Ishikawa (cell line): ENCODE results near the gene IGFBP2.

Experiments used
- CEBPB ChIP-seq: IDR thresholded peaks from 2 replicates; pipeline ENCODE4 v1.6.1; 2012
- CREB1 ChIP-seq: IDR thresholded peaks from 2 replicates; pipeline ENCODE4 v1.6.1; 2012; ENCODE audit warnings: low read depth
- EGR1 ChIP-seq: IDR thresholded peaks from 2 replicates; pipeline ENCODE4 v1.6.1; 2012
- EP300 ChIP-seq: IDR thresholded peaks from 2 replicates; pipeline ENCODE4 v1.6.1; 2012; ENCODE audit warnings: borderline replicate concordance
- FOXM1 ChIP-seq: IDR thresholded peaks from 2 replicates; pipeline ENCODE4 v1.6.1; 2012; ENCODE audit warnings: low read depth, borderline replicate concordance
- NFIC ChIP-seq: IDR thresholded peaks from 2 replicates; pipeline ENCODE4 v1.6.1; 2012
- RAD21 ChIP-seq: IDR thresholded peaks from 2 replicates; pipeline ENCODE4 v1.6.1; 2012; ENCODE audit warnings: low read depth
- TAF1 ChIP-seq: IDR thresholded peaks from 2 replicates; pipeline ENCODE4 v1.6.1; 2012; ENCODE audit warnings: low read depth, mild to moderate bottlenecking
- TCF12 ChIP-seq: IDR thresholded peaks from 2 replicates; pipeline ENCODE4 v1.6.1; 2012; ENCODE audit warnings: low read depth
- TEAD4 ChIP-seq: IDR thresholded peaks from 2 replicates; pipeline ENCODE4 v1.6.1; 2012
- YY1 ChIP-seq: IDR thresholded peaks from 2 replicates; pipeline ENCODE4 v1.6.1; 2012; ENCODE audit warnings: low read depth
- ZBTB7A ChIP-seq: IDR thresholded peaks from 2 replicates; pipeline ENCODE4 v1.6.1; 2012; ENCODE audit warnings: low read depth
- TF ChIP-seq, protein P1 (sequence below): IDR thresholded peaks from 2 replicates; pipeline ENCODE4 v1.6.1; 2012
- TF ChIP-seq, protein P2 (sequence below): IDR thresholded peaks from 2 replicates; pipeline ENCODE4 v1.6.1; 2012; ENCODE audit warnings: low read depth, mild to moderate bottlenecking
- TF ChIP-seq, protein P3 (sequence below): IDR thresholded peaks from 2 replicates; pipeline ENCODE4 v1.6.1; 2012

Gene IGFBP2

DNA sequence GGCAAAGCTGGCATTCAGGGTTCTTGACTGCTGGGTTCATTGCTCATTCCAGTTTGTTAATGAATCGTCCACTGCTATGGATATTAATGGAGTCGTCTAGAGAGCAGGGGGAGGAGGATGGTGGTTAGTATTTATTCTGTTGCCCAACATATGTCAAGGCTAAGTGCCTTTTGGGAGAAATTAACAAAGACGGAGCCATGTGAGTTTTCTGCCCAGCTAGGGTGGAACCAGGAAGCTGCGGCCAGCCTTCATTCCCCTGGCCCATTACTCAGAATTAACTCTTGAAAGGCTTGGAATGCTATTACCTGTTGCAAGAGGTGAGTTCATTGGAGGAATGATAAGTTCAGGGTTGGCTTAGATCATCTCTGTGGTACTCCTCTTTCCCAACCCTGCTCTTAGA is 19.3 kb downstream of the IGFBP2 start:
- no peak for TF ChIP-seq TCF12
- TF ChIP-seq NFIC, result no peak
- TF ChIP-seq YY1, result no peak
- TF ChIP-seq, protein P1, sequence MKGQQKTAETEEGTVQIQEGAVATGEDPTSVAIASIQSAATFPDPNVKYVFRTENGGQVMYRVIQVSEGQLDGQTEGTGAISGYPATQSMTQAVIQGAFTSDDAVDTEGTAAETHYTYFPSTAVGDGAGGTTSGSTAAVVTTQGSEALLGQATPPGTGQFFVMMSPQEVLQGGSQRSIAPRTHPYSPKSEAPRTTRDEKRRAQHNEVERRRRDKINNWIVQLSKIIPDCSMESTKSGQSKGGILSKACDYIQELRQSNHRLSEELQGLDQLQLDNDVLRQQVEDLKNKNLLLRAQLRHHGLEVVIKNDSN, result no peak
- no peak for TF ChIP-seq RAD21

DNA sequence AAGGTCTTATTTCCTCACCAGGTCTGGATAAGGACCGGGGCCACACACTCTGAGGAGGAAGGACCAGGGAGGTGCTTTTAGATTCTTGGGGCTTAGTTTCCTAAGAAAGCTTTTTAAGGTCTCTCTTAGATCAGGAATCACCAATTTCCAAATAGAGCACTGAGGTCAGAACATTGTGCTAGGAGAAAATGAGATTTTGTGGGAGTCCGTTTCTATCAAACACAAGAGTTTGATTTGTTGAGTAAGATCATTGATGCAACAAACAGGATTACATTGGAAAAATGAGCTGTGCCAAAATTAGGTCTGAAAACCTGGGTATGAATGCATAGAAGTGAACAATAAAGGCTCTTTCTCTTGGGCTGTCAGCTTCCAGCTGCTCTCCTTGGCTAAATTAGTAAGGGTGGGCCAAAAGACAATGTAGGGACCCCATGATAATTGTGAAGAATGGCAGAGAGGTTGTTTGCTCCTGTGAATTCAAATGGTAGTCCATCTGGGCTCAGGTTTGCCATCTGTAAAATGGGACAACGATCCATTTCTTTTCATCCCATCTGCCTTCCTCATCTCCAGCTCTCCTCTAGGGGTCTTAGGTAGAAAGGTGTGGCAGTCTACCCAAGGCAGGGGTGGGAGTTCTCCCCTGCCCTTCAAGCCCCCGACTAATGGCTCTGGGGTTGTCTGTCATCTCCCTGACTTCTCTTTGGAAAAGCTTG is 20.0 kb downstream of the IGFBP2 start:
- TF ChIP-seq RAD21, result no peak
- TF ChIP-seq NFIC, result no peak
- TF ChIP-seq EP300, result no peak
- no peak for TF ChIP-seq YY1
- no peak for TF ChIP-seq CEBPB
- TF ChIP-seq TAF1, result no peak
- TF ChIP-seq ZBTB7A, result no peak
- TF ChIP-seq, protein P1, result no peak
- TF ChIP-seq, protein P2, sequence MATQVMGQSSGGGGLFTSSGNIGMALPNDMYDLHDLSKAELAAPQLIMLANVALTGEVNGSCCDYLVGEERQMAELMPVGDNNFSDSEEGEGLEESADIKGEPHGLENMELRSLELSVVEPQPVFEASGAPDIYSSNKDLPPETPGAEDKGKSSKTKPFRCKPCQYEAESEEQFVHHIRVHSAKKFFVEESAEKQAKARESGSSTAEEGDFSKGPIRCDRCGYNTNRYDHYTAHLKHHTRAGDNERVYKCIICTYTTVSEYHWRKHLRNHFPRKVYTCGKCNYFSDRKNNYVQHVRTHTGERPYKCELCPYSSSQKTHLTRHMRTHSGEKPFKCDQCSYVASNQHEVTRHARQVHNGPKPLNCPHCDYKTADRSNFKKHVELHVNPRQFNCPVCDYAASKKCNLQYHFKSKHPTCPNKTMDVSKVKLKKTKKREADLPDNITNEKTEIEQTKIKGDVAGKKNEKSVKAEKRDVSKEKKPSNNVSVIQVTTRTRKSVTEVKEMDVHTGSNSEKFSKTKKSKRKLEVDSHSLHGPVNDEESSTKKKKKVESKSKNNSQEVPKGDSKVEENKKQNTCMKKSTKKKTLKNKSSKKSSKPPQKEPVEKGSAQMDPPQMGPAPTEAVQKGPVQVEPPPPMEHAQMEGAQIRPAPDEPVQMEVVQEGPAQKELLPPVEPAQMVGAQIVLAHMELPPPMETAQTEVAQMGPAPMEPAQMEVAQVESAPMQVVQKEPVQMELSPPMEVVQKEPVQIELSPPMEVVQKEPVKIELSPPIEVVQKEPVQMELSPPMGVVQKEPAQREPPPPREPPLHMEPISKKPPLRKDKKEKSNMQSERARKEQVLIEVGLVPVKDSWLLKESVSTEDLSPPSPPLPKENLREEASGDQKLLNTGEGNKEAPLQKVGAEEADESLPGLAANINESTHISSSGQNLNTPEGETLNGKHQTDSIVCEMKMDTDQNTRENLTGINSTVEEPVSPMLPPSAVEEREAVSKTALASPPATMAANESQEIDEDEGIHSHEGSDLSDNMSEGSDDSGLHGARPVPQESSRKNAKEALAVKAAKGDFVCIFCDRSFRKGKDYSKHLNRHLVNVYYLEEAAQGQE, result no peak
- TF ChIP-seq TEAD4, result no peak
- TF ChIP-seq FOXM1, result no peak
- TF ChIP-seq CREB1, result no peak
- TF ChIP-seq TCF12, result no peak
- TF ChIP-seq, protein P3, sequence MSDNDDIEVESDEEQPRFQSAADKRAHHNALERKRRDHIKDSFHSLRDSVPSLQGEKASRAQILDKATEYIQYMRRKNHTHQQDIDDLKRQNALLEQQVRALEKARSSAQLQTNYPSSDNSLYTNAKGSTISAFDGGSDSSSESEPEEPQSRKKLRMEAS, result no peak
- TF ChIP-seq EGR1, result no peak

DNA sequence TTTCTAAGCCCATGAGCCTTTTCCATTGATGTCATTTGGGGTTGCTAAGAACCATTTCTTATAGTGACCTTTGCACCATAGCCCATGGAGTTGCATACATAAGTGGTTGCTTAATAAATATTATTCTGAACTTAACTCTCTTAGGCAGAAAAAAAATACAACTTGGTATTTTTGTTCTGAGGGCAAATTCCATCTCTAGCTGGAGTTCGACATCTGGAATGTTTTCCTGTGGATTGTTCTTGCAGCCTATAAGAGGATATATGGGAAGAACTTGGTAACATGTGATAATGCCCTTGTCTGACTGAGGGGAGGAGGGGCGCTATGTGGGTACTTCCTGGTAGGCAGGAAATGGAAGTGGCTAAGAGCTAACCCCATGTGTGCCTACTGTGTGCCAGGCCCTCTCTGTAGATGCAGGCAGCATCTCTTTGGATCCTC is 20.7 kb downstream of the IGFBP2 start:
- TF ChIP-seq, protein P1, result no peak
- TF ChIP-seq RAD21 (no peak), CEBPB (no peak)

DNA sequence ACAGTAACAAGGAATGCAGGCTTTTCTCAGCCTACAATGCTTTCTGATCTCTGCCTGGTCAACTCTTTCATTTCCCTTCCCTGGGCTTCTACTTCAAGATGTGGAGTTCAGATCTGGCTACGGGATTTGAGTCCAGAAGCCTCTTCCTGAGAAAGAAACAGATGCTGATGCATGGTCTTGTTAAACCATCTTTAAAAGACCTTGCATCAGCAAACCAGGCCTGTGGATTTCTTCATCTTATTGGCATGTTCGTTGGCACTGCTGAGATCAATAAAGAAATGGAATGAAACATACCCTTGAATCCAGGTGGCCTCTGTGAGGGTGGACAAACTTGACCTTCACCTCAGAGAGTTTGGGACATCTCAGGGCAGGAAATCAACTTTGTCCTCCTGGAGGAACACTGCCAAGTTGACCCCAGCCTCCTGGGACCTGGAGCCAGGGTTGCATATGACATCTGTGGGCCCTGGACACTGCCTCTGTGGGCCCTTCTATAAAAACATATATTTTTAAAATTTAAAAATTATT is 21.4 kb downstream of the IGFBP2 start:
- no peak for TF ChIP-seq FOXM1
- TF ChIP-seq NFIC, result no peak
- no peak for TF ChIP-seq EP300
- no peak for TF ChIP-seq TEAD4

DNA sequence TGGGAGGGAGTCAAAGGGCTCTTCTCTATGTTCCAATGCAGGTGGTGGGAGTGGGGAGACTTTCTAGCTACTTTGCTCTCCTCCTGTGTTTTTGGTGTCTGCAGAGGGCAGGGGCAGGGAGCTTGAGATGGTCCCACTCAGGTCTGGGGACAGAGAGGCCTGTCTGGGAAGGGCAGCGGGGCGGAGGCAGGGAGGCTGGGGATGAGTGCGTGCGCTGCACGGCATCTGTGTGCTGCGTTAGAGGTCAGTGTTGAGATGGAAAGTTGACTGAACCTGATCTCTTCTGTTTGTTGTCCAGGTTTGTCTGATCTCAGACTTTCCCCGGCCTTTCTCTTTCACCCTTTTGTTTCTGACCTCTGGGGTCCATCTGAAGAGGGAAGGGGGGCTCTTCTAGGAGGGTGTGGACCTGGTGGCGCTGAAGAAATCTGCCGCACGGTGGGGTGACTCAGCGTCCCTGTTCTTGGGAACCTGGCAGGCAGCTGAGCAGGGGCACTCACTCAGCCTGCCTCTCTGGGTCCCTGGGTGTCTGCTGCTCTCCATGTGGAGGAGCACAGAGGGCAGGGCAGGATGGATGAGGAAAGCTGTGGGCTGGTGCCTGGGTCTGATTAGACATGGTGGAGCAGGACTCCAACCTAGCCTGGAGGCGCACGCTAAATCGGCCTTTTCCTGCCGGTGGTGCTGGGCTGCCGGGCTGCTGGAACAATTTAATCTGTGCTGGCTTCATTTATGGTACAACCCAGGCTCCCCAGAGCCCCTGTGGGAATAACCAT is 24.1 kb downstream of the IGFBP2 start:
- no peak for TF ChIP-seq NFIC
- no peak for TF ChIP-seq TAF1

DNA sequence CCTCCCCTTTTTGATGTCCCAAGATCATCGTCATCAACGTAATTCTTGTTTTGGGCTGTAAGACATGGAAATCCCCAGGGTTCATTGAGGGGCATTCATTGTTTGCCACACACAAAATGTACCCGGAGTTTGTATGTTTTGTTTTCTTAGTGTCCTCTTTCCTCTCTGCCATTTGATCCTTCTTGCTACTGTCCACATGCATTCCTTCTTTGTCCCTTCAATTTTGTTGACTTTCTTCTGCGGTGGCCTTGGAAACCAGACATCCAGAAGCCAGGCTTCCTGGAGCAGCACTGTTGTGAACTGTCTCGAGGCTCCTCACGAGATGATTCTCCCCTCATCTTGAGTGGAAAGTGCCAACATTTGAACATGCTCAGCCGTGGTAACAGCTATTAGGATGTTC is 24.8 kb downstream of the IGFBP2 start:
- TF ChIP-seq YY1 (no peak), RAD21 (no peak), FOXM1 (no peak), TAF1 (no peak), CREB1 (no peak), CEBPB (no peak), TCF12 (no peak), TEAD4 (no peak), NFIC (no peak), ZBTB7A (no peak), EGR1 (no peak), EP300 (no peak)
- TF ChIP-seq, protein P3, result no peak
- TF ChIP-seq, protein P2, result no peak
- TF ChIP-seq, protein P1, result no peak
